ENCODE data around the gene GATA3.

DNA sequence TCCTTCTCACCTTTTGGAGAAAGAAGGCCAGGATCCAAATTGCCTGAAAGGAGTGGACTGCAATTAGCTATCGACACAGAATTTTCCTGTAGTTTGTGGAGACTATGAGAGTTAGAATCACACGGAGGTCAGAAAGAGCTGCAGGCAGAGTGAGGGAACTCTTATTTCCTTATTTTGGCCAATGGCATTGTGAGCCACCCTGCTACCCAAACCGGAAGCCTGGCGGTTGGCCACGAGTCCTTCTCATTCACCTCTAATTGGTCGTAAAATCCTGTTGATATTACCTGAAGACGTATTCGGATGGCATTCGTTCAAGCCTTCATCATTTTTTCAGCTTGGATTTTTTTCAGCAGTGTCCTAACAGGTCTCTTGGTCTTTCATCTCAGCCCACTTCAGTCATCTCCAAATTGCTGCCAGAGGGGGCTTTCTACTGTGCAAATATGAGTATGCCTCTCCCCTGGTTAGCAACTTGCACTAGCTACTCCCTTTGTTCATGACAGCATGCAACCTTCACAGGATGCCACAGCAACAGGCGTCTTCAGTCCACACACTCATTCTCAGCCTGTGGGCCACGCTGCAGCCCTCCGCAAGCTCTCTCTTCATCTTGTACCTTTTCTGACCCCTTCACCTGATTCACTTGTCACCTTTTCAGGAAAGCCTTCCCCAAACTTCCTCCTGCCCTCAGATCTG lies 66.9 kb downstream of the GATA3 start:
- TF ChIP-seq CTCF (IDR thresholded peaks at IDR 0.05; ENCODE audit: poor library complexity) (no peak), EZH2 (IDR thresholded peaks at IDR 0.05; ENCODE audit: borderline replicate concordance) (no peak)

Measured in hepatocyte (in vitro differentiated cells).